Heart left ventricle (tissue), 13 donors: ENCODE results near the gene IQCH.

ENCODE experiments used
- POLR2A ChIP-seq, 2 donors: fragments of 450-650 bp; IDR thresholded peaks; one replicate each; pipeline ENCODE4 v1.6.1; 2017; ENCODE audit warnings: antibody characterized with exemption in 2 of 2, mild to moderate bottlenecking in 2 of 2, moderate library complexity in 2 of 2
- TF ChIP-seq, protein P1 (sequence below), 12 donors: fragments of 200-600 bp; sonication (generic) in 4 of 12; IDR thresholded peaks; one replicate each; pipeline versions ENCODE4 v1.5.0 to v1.8.0; 2018 to 2022; ENCODE audit warnings: antibody characterized with exemption in 12 of 12, mild to moderate bottlenecking in 5 of 12
- donor health status: ischemic (EF 13 %, LVEDD 7.1; RV severe dilation, severe dysfunction).
- donor health status: DM: no; HTN: yes; CAD: no.
- donor health status: DM: no; HTN: no; CAD: no.
- donor health status: ischemic (EF 25% LVEDD 6.9; RV normal size, moderate dysfunction).
- donor health status: ischemic (EF 25% LVEDD 5.7; RV mildly dilated, moderate dysfunction).
- donor health status: ischemic (EF 35%, LVEDD 5.7; RV mildly dilated, moderate dysfunction).
- donor health status: nonischemic (EF 11% LVEDD 7.7; RV severe dilation, severe dysfunction).
- donor health status: DM: yes; HTN: yes; CAD: no.
- donor health status: PGD.
- donor health status: ischemic (EF 29% LVEDD 5.4; RV normal size, mild dysfunction).
- donor health status: nonischemic (EF 23%, LVEDD 6.1; RV moderate dilation, normal function).

DNA sequence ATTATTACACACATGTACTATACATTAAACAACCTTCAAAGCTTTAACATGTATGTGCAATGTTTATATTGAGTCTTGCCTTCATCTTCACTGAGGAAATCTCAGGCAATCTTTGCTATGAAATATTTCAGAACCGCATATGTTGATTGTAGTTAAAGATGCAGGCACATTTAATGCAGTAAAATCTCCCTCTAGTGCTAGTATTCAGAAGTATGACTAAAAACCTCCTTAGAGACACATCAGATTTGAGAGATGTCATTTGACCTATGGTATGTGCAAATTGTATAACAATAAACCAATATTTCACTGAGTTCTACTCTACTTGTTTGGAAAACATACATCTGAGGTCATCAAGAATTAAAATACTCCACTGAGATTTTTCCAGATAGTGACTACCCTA lies 142.6 kb downstream of the IQCH start:
- TF ChIP-seq, protein P1, sequence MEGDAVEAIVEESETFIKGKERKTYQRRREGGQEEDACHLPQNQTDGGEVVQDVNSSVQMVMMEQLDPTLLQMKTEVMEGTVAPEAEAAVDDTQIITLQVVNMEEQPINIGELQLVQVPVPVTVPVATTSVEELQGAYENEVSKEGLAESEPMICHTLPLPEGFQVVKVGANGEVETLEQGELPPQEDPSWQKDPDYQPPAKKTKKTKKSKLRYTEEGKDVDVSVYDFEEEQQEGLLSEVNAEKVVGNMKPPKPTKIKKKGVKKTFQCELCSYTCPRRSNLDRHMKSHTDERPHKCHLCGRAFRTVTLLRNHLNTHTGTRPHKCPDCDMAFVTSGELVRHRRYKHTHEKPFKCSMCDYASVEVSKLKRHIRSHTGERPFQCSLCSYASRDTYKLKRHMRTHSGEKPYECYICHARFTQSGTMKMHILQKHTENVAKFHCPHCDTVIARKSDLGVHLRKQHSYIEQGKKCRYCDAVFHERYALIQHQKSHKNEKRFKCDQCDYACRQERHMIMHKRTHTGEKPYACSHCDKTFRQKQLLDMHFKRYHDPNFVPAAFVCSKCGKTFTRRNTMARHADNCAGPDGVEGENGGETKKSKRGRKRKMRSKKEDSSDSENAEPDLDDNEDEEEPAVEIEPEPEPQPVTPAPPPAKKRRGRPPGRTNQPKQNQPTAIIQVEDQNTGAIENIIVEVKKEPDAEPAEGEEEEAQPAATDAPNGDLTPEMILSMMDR (IDR thresholded peaks at IDR 0.05) = peak in 1 of 12 donors; percentile 10
- TF ChIP-seq POLR2A (IDR thresholded peaks at IDR 0.05) = no peak
